Panc1 (cell line): Measurements from ENCODE around the gene ANP32A. TPM values are rescaled to one million over a fixed set of nuclear protein-coding genes. Genes with fewer than 3 reads are reported as not detected.
A peak's percentile ranks its signal among the peaks of the same experiment; 100 is the strongest.

Source experiments
- ATAC-seq: fragments of 200-7000 bp; cut with Tn5 transposase; 2 replicates; pipeline ENCODE4 v1.9.1; 2020; ENCODE audit warnings: mild to moderate bottlenecking, moderate library complexity
- BruUV-seq: library from RNA; stranded (reverse); fragments of 400-500 nt; replicated peaks from 2 replicates; lab custom pipeline; 2021; lab: Mats Ljungman, UMichigan
- CTCF ChIA-PET: fragments of 300-600 bp; sonication (Branson Sonifier 250); formaldehyde crosslinking; loops from one replicate; lab custom pipeline; 2022; ENCODE audit warnings: antibody characterized with exemption; lab: Charles Lee
- POLR2A ChIA-PET: fragments of 300-600 bp; sonication (Branson Sonifier 250); formaldehyde crosslinking; loops from one replicate; lab custom pipeline; 2022; ENCODE audit warnings: antibody characterized with exemption; lab: Charles Lee
- DNase-seq: peaks from one replicate; pipeline ENCODE4 v3.0.0-alpha.2; 2010; ENCODE audit warnings: low read depth, low spot score
- H3K27ac ChIP-seq: 2 replicates; pipeline ENCODE4 v1.5.1; 2011; ENCODE audit warnings: mild to moderate bottlenecking, low read length, inconsistent platforms
- H3K27me3 ChIP-seq: fragments of 200-500 bp; sonication (Bioruptor generic); 2 replicates; pipeline ENCODE4 v1.6.0; 2014; ENCODE audit warnings: low read length, inconsistent platforms; ENCODE audit not compliant: control insufficient read depth, insufficient read depth
- H3K36me3 ChIP-seq: fragments of 200-500 bp; sonication (Bioruptor generic); 2 replicates; pipeline ENCODE4 v1.5.1; 2014; ENCODE audit warnings: inconsistent platforms, mild to moderate bottlenecking, low read length, moderate library complexity; ENCODE audit not compliant: control insufficient read depth, insufficient read depth
- H3K4me1 ChIP-seq: 2 replicates; pipeline ENCODE4 v1.5.1; 2011; ENCODE audit warnings: inconsistent platforms, mild to moderate bottlenecking, low read length, moderate library complexity; ENCODE audit not compliant: control insufficient read depth, insufficient read depth
- H3K4me3 ChIP-seq, 2 experiments: 2 replicates each; pipeline ENCODE4 v1.5.1; 2011 to 2012; ENCODE audit warnings: low read depth in 2 of 2, low read length in 2 of 2, mild to moderate bottlenecking in 2 of 2, inconsistent platforms in 1 of 2, moderate library complexity in 1 of 2
- H3K9me3 ChIP-seq: fragments of 200-500 bp; sonication (Bioruptor generic); 2 replicates; pipeline ENCODE4 v1.5.1; 2014; ENCODE audit warnings: low read depth, mild to moderate bottlenecking, inconsistent platforms, low read length, moderate library complexity; ENCODE audit not compliant: control insufficient read depth, insufficient read depth
- POLR2AphosphoS5 ChIP-seq: IDR thresholded peaks from 2 replicates; pipeline ENCODE4 v1.6.1; 2012; ENCODE audit warnings: mild to moderate bottlenecking, low read depth, low read length, moderate library complexity
- SIN3A ChIP-seq: IDR thresholded peaks from 2 replicates; pipeline ENCODE4 v1.6.1; 2012; ENCODE audit warnings: low read depth, mild to moderate bottlenecking, low read length, moderate library complexity, borderline replicate concordance; ENCODE audit not compliant: insufficient read depth
- TCF7L2 ChIP-seq: IDR thresholded peaks from 2 replicates; pipeline ENCODE4 v1.6.1; 2011; ENCODE audit warnings: mild to moderate bottlenecking, low read depth, low read length, inconsistent platforms
- in situ Hi-C: cut with HindIII; loops from 2 replicates; pipeline ENCODE4 v1.10.0; 2016; ENCODE audit warnings: low sequenced_read_pairs, low pct_unique_long_range_greater_than_20kb
- intact Hi-C: fragments of 100-400 bp; cut with micrococcal nuclease; formaldehyde crosslinking; loops from one replicate; pipeline ENCODE4 v1.10.0; 2022; ENCODE audit not compliant: unreplicated experiment
- total RNA-seq: library from RNA; stranded (reverse); gene quantifications from one replicate; pipeline ENCODE4 v1.2.1, GENCODE V29; 2021; ENCODE audit not compliant: unreplicated experiment
- TF ChIP-seq, protein P1 (sequence below): fragments of 450-650 bp; IDR thresholded peaks from 2 replicates; pipeline ENCODE4 v1.5.1; 2017; ENCODE audit warnings: mild to moderate bottlenecking
- TF ChIP-seq, protein P2 (sequence below), 2 experiments: IDR thresholded peaks; 2 replicates each; pipeline ENCODE4 v1.6.1; 2011 to 2012; ENCODE audit warnings: low read depth in 2 of 2, control low read depth in 1 of 2, low read length in 1 of 2, mild to moderate bottlenecking in 1 of 2, moderate library complexity in 1 of 2; ENCODE audit not compliant: insufficient read depth in 1 of 2

The ANP32A gene
- total RNA-seq, 1 experiment from 2014 or later: 226 TPM

DNA sequence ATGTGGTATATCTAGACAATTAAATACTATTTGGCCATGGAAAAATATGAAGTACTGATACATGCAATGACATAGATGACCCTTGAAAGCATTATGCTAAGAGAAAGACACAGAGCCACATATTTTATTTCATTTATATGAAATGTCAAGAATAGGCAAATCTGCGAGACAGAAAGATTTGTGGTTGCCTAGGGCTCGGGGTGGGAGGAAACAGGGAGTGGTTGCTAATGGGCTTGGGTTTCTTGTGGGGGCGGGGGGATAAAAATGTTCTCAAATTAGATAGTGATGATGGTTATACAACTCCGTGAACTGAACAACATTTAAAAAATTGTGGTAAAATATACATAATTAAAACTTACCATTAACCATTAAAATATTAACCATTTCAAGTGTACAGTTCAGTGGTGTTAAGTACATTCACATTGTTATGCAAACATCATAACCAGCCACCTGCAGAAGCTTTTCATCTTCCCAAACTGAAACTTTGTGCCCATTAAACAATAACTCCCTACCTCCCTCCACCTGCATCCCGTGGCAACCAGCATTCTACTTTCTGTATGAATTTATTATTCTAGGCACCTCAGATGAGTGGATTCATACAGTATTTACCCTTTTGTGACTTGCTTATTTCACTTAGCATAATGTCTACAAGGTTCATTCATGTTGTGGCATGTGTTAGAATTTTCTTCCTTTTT is 24.3 kb upstream of the ANP32A start:
- H3K9me3 ChIP-seq: no peaks in the 10 kb centered on the region
- H3K4me1 ChIP-seq: no peaks in the 10 kb centered on the region
- no peak for DNase-seq
- H3K4me3 ChIP-seq: no peak overlapping the region
- no peak for ATAC-seq
- intact Hi-C loops: no loop called here
- H3K36me3 ChIP-seq: no peaks in the 10 kb centered on the region
- peaks cover 26% of the 10 kb centered on the region for H3K27me3 ChIP-seq
- ChIA-PET CTCF (no interaction called here), POLR2A (no interaction called here)
- H3K27ac ChIP-seq: no peak overlapping the region
- in situ Hi-C loops: no loop called here
- no peak for TF ChIP-seq POLR2AphosphoS5
- TF ChIP-seq SIN3A: no peak
- TF ChIP-seq, protein P1, sequence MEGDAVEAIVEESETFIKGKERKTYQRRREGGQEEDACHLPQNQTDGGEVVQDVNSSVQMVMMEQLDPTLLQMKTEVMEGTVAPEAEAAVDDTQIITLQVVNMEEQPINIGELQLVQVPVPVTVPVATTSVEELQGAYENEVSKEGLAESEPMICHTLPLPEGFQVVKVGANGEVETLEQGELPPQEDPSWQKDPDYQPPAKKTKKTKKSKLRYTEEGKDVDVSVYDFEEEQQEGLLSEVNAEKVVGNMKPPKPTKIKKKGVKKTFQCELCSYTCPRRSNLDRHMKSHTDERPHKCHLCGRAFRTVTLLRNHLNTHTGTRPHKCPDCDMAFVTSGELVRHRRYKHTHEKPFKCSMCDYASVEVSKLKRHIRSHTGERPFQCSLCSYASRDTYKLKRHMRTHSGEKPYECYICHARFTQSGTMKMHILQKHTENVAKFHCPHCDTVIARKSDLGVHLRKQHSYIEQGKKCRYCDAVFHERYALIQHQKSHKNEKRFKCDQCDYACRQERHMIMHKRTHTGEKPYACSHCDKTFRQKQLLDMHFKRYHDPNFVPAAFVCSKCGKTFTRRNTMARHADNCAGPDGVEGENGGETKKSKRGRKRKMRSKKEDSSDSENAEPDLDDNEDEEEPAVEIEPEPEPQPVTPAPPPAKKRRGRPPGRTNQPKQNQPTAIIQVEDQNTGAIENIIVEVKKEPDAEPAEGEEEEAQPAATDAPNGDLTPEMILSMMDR: no peak
- no peak for TF ChIP-seq TCF7L2
- TF ChIP-seq, protein P2, sequence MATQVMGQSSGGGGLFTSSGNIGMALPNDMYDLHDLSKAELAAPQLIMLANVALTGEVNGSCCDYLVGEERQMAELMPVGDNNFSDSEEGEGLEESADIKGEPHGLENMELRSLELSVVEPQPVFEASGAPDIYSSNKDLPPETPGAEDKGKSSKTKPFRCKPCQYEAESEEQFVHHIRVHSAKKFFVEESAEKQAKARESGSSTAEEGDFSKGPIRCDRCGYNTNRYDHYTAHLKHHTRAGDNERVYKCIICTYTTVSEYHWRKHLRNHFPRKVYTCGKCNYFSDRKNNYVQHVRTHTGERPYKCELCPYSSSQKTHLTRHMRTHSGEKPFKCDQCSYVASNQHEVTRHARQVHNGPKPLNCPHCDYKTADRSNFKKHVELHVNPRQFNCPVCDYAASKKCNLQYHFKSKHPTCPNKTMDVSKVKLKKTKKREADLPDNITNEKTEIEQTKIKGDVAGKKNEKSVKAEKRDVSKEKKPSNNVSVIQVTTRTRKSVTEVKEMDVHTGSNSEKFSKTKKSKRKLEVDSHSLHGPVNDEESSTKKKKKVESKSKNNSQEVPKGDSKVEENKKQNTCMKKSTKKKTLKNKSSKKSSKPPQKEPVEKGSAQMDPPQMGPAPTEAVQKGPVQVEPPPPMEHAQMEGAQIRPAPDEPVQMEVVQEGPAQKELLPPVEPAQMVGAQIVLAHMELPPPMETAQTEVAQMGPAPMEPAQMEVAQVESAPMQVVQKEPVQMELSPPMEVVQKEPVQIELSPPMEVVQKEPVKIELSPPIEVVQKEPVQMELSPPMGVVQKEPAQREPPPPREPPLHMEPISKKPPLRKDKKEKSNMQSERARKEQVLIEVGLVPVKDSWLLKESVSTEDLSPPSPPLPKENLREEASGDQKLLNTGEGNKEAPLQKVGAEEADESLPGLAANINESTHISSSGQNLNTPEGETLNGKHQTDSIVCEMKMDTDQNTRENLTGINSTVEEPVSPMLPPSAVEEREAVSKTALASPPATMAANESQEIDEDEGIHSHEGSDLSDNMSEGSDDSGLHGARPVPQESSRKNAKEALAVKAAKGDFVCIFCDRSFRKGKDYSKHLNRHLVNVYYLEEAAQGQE (IDR thresholded peaks at IDR 0.05; ENCODE audit: insufficient read depth in 1 of 2, low read depth in 2 of 2, low read length in 1 of 2): no peak
- BruUV-seq: no TSS peak

DNA sequence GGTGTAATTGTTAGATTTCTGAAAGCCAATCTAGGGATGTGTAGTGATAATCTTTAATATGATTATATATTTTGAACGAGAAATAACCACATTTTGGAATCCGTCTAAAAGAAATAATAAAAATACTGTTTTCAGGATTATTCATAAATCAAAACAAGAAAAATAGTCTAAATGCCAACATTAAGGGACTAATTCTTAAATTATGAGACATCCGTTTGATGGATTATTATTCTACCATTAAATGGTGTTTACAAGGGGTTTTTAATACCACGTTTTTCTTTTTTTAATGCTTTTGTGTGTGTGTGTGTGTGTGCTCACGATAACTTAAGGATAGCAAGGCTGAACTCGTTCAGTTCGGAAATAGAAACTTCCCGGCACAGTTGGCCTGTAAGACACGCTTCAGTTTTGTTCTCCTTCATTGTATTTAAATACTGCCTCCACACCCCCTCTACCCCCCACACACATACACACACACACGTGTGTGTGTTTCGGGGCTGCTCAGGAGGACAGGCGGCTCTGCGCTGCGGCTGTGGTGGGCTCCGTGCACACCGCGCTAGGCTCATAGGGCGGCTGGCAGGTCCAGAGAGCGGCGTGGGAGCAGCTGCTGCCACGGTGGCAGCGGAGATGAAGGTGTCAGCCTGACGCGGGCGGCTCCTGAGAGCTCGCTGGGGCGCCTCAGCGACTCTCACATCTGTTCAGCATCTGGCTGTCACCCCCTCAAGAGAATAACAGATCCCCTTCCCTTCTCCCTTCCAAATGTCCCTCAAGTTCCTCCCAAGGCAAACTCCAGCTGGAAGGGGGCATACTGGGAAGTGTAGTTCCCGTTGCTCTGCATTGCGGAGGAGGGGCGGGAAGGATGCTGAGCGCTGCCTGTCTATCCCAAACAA is 23.0 kb upstream of the ANP32A start:
- intact Hi-C loops: no loop called here

More for the DNA sequence above, 23.0 kb upstream of the ANP32A start:
- Histone ChIP-seq H3K27ac (no peak overlapping the region), H3K9me3 (no peaks in the 10 kb centered on the region), H3K36me3 (no peaks in the 10 kb centered on the region), H3K4me3 (peak overlapping the region; percentile 37 to 40), H3K27me3 (peaks cover 25% of the 10 kb centered on the region), H3K4me1 (no peaks in the 10 kb centered on the region)
- ChIA-PET CTCF (interaction anchor here (0.6 kb wide), 1 partner anchor 289 kb away, joined by 3 read pairs; no protein-coding TSS in a partner anchor), POLR2A (no interaction called here)
- DNase-seq: no peak
- in situ Hi-C loops: no loop called here
- BruUV-seq: no TSS peak
- TF ChIP-seq, protein P1: no peak
- no peak for TF ChIP-seq SIN3A
- TF ChIP-seq, protein P2 (IDR thresholded peaks at IDR 0.05; ENCODE audit: insufficient read depth in 1 of 2, low read depth in 2 of 2, low read length in 1 of 2): no peak
- TF ChIP-seq TCF7L2: no peak
- no peak for TF ChIP-seq POLR2AphosphoS5
- ATAC-seq: peak; percentile 89
